Stimulated activated CD8-positive, alpha-beta memory T cell treated with anti-CD3 and anti-CD28 coated beads, Interleukin-7, amount 100 ng/mL, for 48 hours (primary cell): Measurements from ENCODE around the gene ATP6V1D.
"Not testable (repeated sequence)": the region's sequence is repeated elsewhere in the genome, so short reads cannot be mapped to it uniquely, and the experiment has no call there.

Source experiments
- DNase-seq, 2 donors: peaks; one replicate each; pipeline ENCODE4 v3.0.0-alpha.2; 2020; ENCODE audit warnings: low read depth in 1 of 2; ENCODE audit errors: extremely low read depth in 1 of 2

The ATP6V1D gene

DNA sequence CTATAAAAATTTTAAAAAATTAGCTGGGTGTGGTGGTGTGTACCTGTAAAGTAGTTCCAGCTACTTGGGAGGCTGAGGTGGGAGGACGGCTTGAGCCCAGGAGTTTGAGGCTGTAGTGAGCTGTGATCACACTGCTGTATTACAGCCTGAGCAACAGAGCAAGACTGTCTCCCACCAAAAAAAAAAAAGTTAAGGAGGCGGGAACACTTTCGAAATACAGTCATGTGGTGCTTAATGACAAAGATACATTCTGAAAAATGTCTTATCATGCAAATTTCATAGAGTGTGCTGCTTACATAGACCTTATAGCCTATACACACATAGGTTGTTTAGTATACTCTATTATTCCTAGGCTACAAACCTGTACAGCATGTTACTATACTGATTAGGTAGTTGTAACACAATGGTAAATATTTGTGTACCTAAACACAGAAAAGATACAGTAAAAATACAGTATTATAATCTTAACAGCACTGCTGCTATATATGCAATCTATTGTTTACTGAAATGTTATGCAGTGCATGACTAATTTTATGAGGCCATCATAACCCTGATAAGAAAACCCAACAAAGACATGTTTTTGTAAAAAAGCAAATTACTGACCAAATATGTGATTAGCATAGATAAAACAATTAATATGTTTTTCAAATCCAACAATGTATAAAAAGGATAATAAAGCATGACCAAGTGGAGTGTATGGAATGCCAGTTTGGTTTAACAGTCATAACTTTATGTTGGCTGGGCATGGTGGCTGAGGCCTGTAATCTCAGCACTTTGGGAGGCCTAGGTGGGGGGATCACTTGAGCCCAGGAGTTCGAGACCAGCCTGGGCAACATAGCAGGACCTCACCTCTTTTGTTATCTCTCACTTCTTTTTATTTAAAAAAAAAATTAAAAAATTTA is 11.9 kb upstream of the ATP6V1D start:
- no peak for DNase-seq

DNA sequence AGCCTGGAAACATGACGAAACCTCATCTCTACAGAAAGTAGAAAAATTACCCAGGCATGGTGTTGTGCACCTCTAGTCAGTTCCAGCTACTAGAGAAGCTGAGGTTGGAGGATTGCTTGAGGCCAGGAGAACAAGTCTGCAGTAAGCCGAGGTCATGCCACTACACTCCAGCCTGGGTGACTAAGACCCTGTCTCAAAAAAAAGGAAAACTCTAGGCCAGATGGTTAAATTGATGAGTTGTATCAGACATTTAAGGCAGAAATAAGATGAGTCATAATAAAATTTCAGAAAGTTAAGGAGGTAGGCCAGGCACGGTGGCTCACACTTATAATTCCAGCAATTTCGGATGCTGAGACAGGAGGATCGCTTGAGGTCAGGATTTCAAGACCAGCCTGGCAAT is 11.2 kb upstream of the ATP6V1D start:
- DNase-seq, result no peak

GRCh38 chr14:67365476-67365875 is 5.9 kb upstream of the ATP6V1D start:
- DNase-seq, result no peak

DNA sequence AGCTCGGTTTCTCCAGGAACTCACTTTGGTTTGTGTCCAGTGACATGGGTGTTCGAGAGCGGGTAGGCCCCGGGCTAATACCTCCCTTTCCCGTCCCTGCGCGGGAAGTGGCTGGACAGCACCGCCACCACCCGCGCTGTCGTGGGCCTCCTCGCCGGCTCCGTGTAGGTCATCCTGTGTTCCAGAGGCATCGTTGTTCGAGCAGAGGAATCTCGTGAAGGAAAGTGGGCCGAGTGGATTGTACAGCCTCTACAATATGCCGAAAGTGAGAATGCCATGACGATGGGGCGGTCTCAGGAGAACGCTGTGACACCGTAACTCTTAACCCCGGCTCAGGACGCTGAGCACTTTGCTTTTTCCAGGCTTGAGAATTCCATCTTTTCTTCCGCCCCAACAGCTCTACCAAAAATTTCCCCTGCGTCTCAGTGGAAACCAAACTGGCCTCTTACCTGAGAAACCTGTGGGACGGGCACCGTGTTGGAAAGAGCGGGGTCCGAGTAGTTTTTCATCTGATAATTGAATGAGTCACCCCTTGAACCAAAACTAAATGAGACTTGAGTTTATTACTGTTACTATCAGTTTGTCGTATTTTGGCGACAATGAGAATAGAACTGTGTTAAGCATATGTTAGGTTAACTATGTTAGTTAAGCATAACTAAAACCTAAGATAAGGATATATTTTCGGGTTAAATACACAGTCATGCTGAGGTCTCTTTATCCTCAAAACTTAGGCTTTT is 1.0 kb upstream of the ATP6V1D start:
- DNase-seq, result no peak

- DNase-seq, result no peak
Measured at GRCh38 chr14:67358924-67359774, 455 bp downstream of the ATP6V1D start.

- DNase-seq, result no peak
Measured at GRCh38 chr14:67357969-67358354, 1.6 kb downstream of the ATP6V1D start.

DNA sequence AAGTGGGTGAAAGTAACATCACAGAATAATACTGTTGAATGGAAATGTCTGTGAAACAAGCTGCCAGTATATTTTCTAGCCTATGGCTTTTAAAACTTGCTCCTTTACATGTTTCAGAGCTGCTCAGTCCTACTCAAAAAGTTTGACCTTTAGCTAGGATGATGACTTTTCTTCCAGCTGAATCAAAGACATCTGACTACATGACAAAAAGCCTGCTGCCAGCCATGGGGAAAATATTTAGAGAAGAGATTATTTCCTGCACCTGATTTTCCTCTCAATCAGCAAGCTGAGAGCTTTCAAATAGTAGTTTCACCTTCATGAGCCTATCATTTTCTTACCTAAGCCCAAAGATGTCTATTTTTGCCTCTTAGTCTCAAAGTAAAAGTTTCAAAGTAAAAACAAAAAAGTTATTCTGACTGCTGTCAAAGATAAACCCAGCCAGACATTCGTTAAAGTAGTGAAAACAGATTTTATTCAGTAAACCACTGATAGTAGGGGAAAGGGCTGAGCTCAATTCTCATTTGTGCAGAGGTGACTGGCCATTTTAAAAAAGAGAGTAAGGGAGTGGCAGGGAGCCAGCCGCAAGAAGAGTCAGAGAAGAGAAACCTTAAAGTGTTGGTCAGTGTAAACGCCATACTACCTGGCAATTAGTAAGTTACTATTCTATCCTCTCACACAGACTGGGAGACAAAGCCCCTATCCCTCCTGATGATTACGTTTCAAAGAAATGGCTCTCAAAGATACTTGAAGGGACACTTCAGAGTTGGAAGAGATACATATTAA is 2.2 kb downstream of the ATP6V1D start:
- no peak for DNase-seq

DNA sequence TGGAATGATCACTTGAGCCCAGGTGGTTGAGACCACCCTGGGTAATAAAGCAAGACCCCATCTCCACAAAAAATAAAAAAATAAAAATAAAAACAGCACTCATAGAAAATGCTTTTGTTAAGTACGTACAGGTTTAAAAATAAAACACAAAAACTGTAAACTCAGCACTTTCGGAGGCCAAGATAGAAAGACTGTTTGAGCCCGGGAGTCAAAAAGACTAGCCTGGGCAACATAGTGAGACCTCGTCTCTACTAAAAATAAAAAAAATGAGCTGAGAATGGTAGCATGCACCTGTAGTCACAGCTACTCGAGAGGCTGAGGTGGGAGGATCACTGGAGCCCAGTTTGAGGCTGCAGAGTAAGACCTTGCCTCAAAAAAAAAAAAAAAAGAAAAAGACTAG is 7.5 kb downstream of the ATP6V1D start:
- DNase-seq, result no peak

DNA sequence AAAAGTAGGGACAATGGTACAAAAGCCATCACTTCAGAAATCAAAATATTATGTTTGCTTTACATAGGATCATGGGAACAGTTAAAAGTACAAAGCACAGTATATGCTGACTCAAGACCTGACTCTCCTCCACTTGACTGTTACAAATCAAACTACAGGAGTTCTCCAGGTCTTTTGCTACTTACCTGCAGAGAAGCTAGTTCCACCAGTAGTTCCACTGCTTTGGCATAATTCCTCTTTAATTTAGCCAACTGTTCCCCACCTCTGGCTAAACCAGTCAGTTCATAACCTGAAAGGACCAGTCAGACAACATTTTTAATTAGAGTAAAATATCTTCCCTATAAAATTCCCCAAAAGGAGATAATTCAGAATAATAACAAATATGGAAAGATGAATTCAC is 14.0 kb downstream of the ATP6V1D start:
- DNase-seq, result no peak

DNA sequence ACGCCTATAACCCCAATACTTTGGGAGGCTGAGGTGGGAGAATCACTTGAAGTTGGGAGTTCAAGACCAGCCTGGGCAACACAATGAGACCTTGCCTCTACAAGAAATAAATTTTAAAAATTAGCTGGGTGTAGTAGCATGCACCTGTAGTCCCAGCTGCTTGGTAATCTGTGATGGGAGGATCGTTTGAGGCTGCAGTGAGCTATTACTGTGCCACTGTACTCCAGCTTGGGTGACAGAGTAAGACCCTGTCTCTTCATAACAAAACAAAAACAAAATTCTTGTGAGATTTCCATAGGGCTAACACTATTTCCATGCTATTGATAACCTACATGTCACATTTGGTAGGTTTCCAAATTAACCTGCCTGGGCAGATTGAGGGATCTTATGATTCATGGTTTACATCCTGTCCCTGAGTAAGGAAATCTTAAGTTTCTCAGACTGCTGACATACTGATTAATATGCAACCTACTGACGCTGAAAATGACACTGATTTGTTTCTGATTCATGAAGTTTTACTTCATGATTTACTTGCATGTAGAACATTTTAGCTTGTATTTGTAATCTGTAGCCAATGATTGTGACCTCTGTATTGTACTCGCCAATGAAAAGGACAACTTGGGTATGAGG is 15.9 kb downstream of the ATP6V1D start:
- DNase-seq, result no peak

- DNase-seq, result not testable (repeated sequence)
Measured at GRCh38 chr14:67341231-67341630, 18.4 kb downstream of the ATP6V1D start.

DNA sequence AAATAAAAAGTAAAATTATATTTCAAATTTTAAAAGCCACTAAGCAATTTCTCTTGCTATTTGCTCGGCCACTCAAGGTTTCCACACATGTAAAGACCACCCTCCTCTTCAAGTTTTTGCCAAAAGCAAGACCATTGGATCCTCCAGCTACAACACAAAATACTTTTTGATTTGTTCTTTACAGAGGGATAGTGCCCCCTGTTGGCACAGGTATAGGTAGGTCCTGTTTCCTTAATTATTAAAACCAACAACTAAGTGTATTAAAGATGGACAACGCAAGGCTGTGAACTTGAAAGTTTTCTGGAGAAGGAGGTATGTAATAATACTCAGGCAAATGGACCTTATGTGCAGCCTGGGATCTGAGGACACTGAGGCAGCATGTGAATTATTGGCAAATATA is 23.8 kb downstream of the ATP6V1D start:
- DNase-seq, result no peak

DNA sequence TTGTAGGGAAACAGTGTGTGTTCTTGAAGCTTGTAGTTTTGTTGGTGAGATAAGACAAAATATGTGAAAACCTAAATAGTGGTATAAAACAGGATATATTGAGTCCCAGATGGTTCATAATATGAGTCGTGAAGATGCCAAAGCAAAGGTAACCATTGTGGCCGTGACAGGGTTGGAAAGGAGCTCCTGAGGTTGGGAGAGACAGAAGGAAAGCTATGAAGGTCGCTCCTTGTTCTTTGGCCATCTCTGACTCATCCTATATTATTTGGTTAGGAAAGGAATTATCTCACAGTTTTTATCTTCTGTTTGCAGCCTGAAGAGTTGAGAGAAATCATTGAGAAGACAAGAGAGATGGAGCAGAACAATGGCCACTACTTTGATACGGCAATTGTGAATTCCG is 27.1 kb downstream of the ATP6V1D start:
- DNase-seq, result no peak

- DNase-seq, result no peak
Measured at GRCh38 chr14:67331368-67332125, 28.1 kb downstream of the ATP6V1D start.

DNA sequence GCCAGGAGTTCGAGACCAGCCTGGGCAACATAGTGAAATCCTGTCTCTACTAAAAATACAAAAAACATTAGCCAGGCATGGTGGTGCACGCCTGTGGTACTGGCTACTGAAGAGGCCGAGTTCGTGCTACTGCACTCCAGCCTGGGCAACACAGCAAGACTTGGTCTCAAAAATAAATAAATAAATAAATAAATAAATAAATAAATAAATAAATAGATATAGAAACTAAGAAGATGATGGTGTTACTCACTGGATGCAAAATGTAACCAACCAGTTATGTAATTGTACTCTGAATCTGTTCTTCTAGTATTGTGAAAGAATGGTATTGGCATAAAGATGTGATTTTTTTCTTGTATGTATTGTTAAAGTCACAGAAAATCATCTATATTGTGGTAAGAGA is 29.9 kb downstream of the ATP6V1D start:
- DNase-seq, result not testable (repeated sequence)

GRCh38 chr14:67319142-67319541 is 40.5 kb downstream of the ATP6V1D start:
- DNase-seq, result no peak

- DNase-seq, result no peak
Measured at GRCh38 chr14:67317822-67318221, 41.8 kb downstream of the ATP6V1D start.

DNA sequence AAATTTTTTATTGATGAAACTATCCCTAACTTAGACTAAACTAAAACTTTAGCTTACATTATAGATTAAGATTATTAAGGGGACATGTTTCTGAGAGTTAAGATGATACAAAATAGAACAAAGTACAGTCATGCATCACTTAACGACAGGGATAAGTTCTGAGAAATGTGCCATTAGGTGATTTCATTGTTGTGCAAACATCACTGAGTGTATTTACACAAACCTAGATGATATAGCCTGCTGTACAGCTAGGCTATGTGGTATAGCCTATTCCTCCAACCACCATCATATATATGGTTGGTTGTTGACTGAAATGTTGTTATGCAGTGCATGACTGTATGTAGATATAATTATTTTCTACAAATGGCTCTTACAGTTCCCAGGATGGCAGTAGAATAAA is 46.5 kb downstream of the ATP6V1D start:
- no peak for DNase-seq

GRCh38 chr14:67311868-67312267 is 47.7 kb downstream of the ATP6V1D start:
- no peak for DNase-seq
